Middle frontal gyrus (tissue), 1 donor: ENCODE measurements around the gene PGBD4.
"Not testable (repeated sequence)": the region's sequence is repeated elsewhere in the genome, so short reads cannot be mapped to it uniquely, and the experiment has no call there.

Source experiments
- DNase-seq: peaks from one replicate; pipeline ENCODE4 v3.0.0-alpha.2; 2015; ENCODE audit warnings: low spot score; ENCODE audit errors: extremely low spot score

The PGBD4 gene

GRCh38 chr15:34114215-34114614 is 12.3 kb downstream of the PGBD4 start:
- DNase-seq: no peak

- DNase-seq: no peak
Measured at GRCh38 chr15:34114739-34115138, 12.9 kb downstream of the PGBD4 start.

GRCh38 chr15:34116620-34117019 is 14.7 kb downstream of the PGBD4 start:
- no peak for DNase-seq

- DNase-seq: no peak
Measured at GRCh38 chr15:34119291-34119690, 17.4 kb downstream of the PGBD4 start.

- not testable (repeated sequence) for DNase-seq
Measured at GRCh38 chr15:34120420-34120819, 18.5 kb downstream of the PGBD4 start.

GRCh38 chr15:34121786-34122185 is 19.9 kb downstream of the PGBD4 start:
- not testable (repeated sequence) for DNase-seq

- DNase-seq: no peak
Measured at GRCh38 chr15:34122771-34123183, 20.9 kb downstream of the PGBD4 start.

GRCh38 chr15:34124651-34125050 is 22.8 kb downstream of the PGBD4 start:
- no peak for DNase-seq

- DNase-seq: no peak
Measured at GRCh38 chr15:34125945-34126344, 24.1 kb downstream of the PGBD4 start.

- no peak for DNase-seq
Measured at GRCh38 chr15:34126522-34126921, 24.6 kb downstream of the PGBD4 start.

GRCh38 chr15:34128898-34129297 is 27.0 kb downstream of the PGBD4 start:
- no peak for DNase-seq

- no peak for DNase-seq
Measured at GRCh38 chr15:34132881-34133280, 31.0 kb downstream of the PGBD4 start.

GRCh38 chr15:34133511-34133910 is 31.6 kb downstream of the PGBD4 start:
- no peak for DNase-seq

- no peak for DNase-seq
Measured at GRCh38 chr15:34147371-34148140, 45.7 kb downstream of the PGBD4 start.

GRCh38 chr15:34154725-34155204 is 52.9 kb downstream of the PGBD4 start:
- no peak for DNase-seq

GRCh38 chr15:34155859-34156258 is 54.0 kb downstream of the PGBD4 start:
- no peak for DNase-seq
